GM12878 (cell line): Measurements from ENCODE around the gene SF3B5. TPM values are rescaled to one million over a fixed set of nuclear protein-coding genes. Genes with fewer than 3 reads are reported as not detected.

Experiments
- ATAC-seq: fragments of 200-7000 bp; cut with Tn5 transposase; 3 replicates; pipeline ENCODE4 v1.9.1; 2020; ENCODE audit warnings: mild to moderate bottlenecking, moderate library complexity
- BruUV-seq: library from RNA; stranded (reverse); fragments of 400-500 nt; replicated peaks from 2 replicates; lab custom pipeline; 2021; lab: Mats Ljungman, UMichigan
- CTCF ChIA-PET: fragments of 300-600 bp; sonication (Branson Sonifier 250); formaldehyde crosslinking; extraction: SDS; loops from one replicate; lab custom pipeline; 2021; ENCODE audit warnings: inconsistent platforms; lab: Yijun Ruan, JAX
- POLR2A ChIA-PET: fragments of 350-600 bp; formaldehyde crosslinking; extraction: SDS; loops from one replicate; lab custom pipeline; 2021; ENCODE audit warnings: inconsistent platforms; lab: Charles Lee
- RAD21 ChIA-PET: fragments of 300-600 bp; sonication (Branson Sonifier 250); formaldehyde crosslinking; loops from one replicate; lab custom pipeline; 2023; ENCODE audit warnings: antibody characterized with exemption; ENCODE audit not compliant: unreplicated experiment; lab: Charles Lee
- SMC1A ChIA-PET: fragments of 300-600 bp; sonication (Branson Sonifier 250); formaldehyde crosslinking; loops from one replicate; lab custom pipeline; 2023; ENCODE audit not compliant: unreplicated experiment, uncharacterized antibody; lab: Charles Lee
- DNase-seq: peaks from one replicate; pipeline ENCODE4 v3.0.0-alpha.2; 2011; ENCODE audit warnings: low read depth, low spot score
- FAIRE-seq: peaks from 3 replicates; lab custom pipeline; 2011; peaks lifted over from hg19 to GRCh38; lab: Jason Lieb, UNC
- H2AFZ ChIP-seq: 2 replicates; pipeline ENCODE4 v1.6.0; 2011; ENCODE audit warnings: low read depth, low read length, control low read depth; ENCODE audit not compliant: control insufficient read depth
- H3K27ac ChIP-seq: 2 replicates; pipeline ENCODE4 v1.5.1; 2011; ENCODE audit warnings: control low read depth; ENCODE audit not compliant: control insufficient read depth, insufficient read depth
- H3K27me3 ChIP-seq, 2 experiments: replicated peaks in 1 of 2; 2 replicates each; pipeline versions ENCODE4 v1.6.0 to v1.6.1; 2011; ENCODE audit warnings: low read length in 1 of 2; ENCODE audit not compliant: control insufficient read depth in 2 of 2, insufficient read depth in 2 of 2
- H3K36me3 ChIP-seq, 2 experiments: 2 replicates each; pipeline ENCODE4 v1.5.1; 2011; ENCODE audit warnings: low read length in 1 of 2; ENCODE audit not compliant: control insufficient read depth in 2 of 2, insufficient read depth in 2 of 2
- H3K4me1 ChIP-seq: 2 replicates; pipeline ENCODE4 v1.6.1; 2011; ENCODE audit warnings: mild to moderate bottlenecking, low read length, moderate library complexity, mixed read lengths; ENCODE audit not compliant: control insufficient read depth, insufficient read depth
- H3K4me2 ChIP-seq: 2 replicates; pipeline ENCODE4 v1.6.0; 2011; ENCODE audit warnings: control low read depth; ENCODE audit not compliant: control insufficient read depth, insufficient read depth
- H3K4me3 ChIP-seq: fragments of 200-600 bp; sonication (generic); 2 replicates; pipeline ENCODE4 v1.5.1; 2016
- H3K79me2 ChIP-seq: 2 replicates; pipeline ENCODE4 v1.6.0; 2011; ENCODE audit warnings: low read length; ENCODE audit not compliant: control insufficient read depth, insufficient read depth
- H3K9ac ChIP-seq: 2 replicates; pipeline ENCODE4 v1.8.0; 2011; ENCODE audit warnings: low read length, control low read depth, mixed read lengths; ENCODE audit not compliant: control insufficient read depth, insufficient read depth
- H3K9me3 ChIP-seq: replicated peaks from 3 replicates; pipeline ENCODE4 v1.5.1; 2011; ENCODE audit warnings: mild to moderate bottlenecking, low read length; ENCODE audit not compliant: control insufficient read depth, insufficient read depth
- H4K20me1 ChIP-seq: 2 replicates; pipeline ENCODE4 v1.6.0; 2011; ENCODE audit not compliant: control insufficient read depth, insufficient read depth
- ATF3 ChIP-seq: IDR thresholded peaks from 2 replicates; pipeline ENCODE4 v1.6.1; 2011; ENCODE audit warnings: low read depth, mild to moderate bottlenecking, low read length, moderate library complexity, borderline replicate concordance; ENCODE audit errors: extremely low read depth
- BCL3 ChIP-seq: IDR thresholded peaks from 2 replicates; pipeline ENCODE4 v1.6.1; 2011; ENCODE audit warnings: borderline replicate concordance, low read depth, mild to moderate bottlenecking, moderate library complexity, low read length; ENCODE audit not compliant: insufficient read depth, poor library complexity, severe bottlenecking
- CBX3 ChIP-seq: fragments of 200-600 bp; sonication (generic); IDR thresholded peaks from 2 replicates; pipeline ENCODE4 v1.6.1; 2016; ENCODE audit warnings: low read depth, borderline replicate concordance
- GATAD2B ChIP-seq: fragments of 450-650 bp; conservative IDR thresholded peaks from 2 replicates; pipeline ENCODE4 v1.6.1; 2017; ENCODE audit warnings: low read depth, mild to moderate bottlenecking, moderate library complexity
- HSF1 ChIP-seq: fragments of 150-350 bp; IDR thresholded peaks from 2 replicates; pipeline ENCODE4 v1.6.1; 2014; ENCODE audit warnings: mild to moderate bottlenecking, low read depth, low read length
- IRF5 ChIP-seq: fragments of 450-650 bp; IDR thresholded peaks from 2 replicates; pipeline ENCODE4 v1.6.1; 2017; ENCODE audit warnings: borderline replicate concordance
- KDM1A ChIP-seq: fragments of 200-600 bp; sonication (generic); IDR thresholded peaks from 2 replicates; pipeline ENCODE4 v1.6.1; 2016; ENCODE audit warnings: borderline replicate concordance
- NBN ChIP-seq: fragments of 450-650 bp; IDR thresholded peaks from 2 replicates; pipeline ENCODE4 v1.6.1; 2016
- PAX8 ChIP-seq: fragments of 450-650 bp; IDR thresholded peaks from 2 replicates; pipeline ENCODE4 v1.6.1; 2017; ENCODE audit warnings: mild to moderate bottlenecking, moderate library complexity
- RBBP5 ChIP-seq: fragments of 200-600 bp; sonication (generic); conservative IDR thresholded peaks from 2 replicates; pipeline ENCODE4 v1.6.1; 2016
- RFX5 ChIP-seq: IDR thresholded peaks from 2 replicates; pipeline ENCODE4 v1.6.1; 2011; ENCODE audit warnings: low read depth, low read length, improper control_type of control experiment
- TAF1 ChIP-seq: IDR thresholded peaks from 2 replicates; pipeline ENCODE4 v1.6.1; 2011; ENCODE audit warnings: mild to moderate bottlenecking, low read depth, low read length, borderline replicate concordance
- ZBTB4 ChIP-seq: fragments of 450-650 bp; formaldehyde crosslinking; IDR thresholded peaks from 2 replicates; pipeline ENCODE4 v1.4.0; 2022; ENCODE audit warnings: mild to moderate bottlenecking, moderate library complexity
- ZNF24 ChIP-seq: fragments of 450-650 bp; IDR thresholded peaks from 2 replicates; pipeline ENCODE4 v1.6.1; 2017; ENCODE audit warnings: antibody characterized with exemption, mild to moderate bottlenecking
- in situ Hi-C: fragments of 300-500 bp; cut with MboI; formaldehyde crosslinking; loops from 9 replicates; pipeline ENCODE4 v1.14.3; 2018; ENCODE audit warnings: mixed read lengths
- intact Hi-C: fragments of 100-400 bp; cut with micrococcal nuclease; formaldehyde crosslinking; loops from one replicate; pipeline ENCODE4 v1.14.2; 2022; ENCODE audit not compliant: unreplicated experiment
- polyA plus RNA-seq, 11 experiments: library from polyadenylated mRNA; depleted of rRNA in 4 of 11; unstranded in 6 of 11; stranded (reverse) in 5 of 11; fragments of >200 nt; fragmentation: Nextera tagmentation in 4 of 11; fragmentation: Illumina TruSeq in 1 of 11; extraction: Ambion mirVana in 4 of 11; extraction: Trizol in 1 of 11; gene quantifications; 1 replicate in 1 of 11; 2 replicates in 10 of 11; pipeline versions ENCODE4 v1.2.1 to v1.2.3, GENCODE V29; 2011 to 2016; ENCODE audit warnings: inconsistent platforms in 2 of 11, missing spikeins in 2 of 11, low read depth in 1 of 11
- total RNA-seq, 4 experiments: library from RNA; depleted of rRNA in 3 of 4; stranded (reverse); fragments of >200 nt in 3 of 4; fragmentation: Illumina TruSeq in 1 of 4; extraction: Trizol in 1 of 4; gene quantifications; 2 replicates each; pipeline versions ENCODE4 v1.2.1 to v1.2.3, GENCODE V29; 2013 to 2021

The SF3B5 gene
- total and polyA plus RNA-seq, 10 of the 15 experiments (the other 5 are each of a cell fraction or from before 2014, with no cell fraction given), result 220 to 864 (median 341) TPM

- TF ChIP-seq ATF3, result no peak
- no peak for TF ChIP-seq ZBTB4
- TF ChIP-seq BCL3, result no peak
- no peak for TF ChIP-seq HSF1
Observed at GRCh38 chr6:144053601-144054000, 41.8 kb downstream of the SF3B5 start (continued).

- Histone ChIP-seq H3K27me3 (no peaks in the 10 kb centered on the region), H3K4me1 (peaks cover 5% of the 10 kb centered on the region), H3K79me2 (no peaks in the 10 kb centered on the region; the same call in 1 of the 2 replicates), H3K4me3 (no peak overlapping the region), H3K9me3 (peaks cover 2% of the 10 kb centered on the region; the same call in 2 of the 3 replicates), H4K20me1 (no peaks in the 10 kb centered on the region), H2AFZ (no peak overlapping the region), H3K36me3 (no peaks in the 10 kb centered on the region), H3K9ac (no peak overlapping the region), H3K4me2 (no peak overlapping the region), H3K27ac (no peak overlapping the region)
- BruUV-seq, result no TSS peak
- intact Hi-C loops (no loop called here), in situ Hi-C loops (no loop called here)
- ChIA-PET SMC1A (no interaction called here), CTCF (interaction anchor here (1.5 to 3.0 kb wide), 2 partner anchors 38 to 112 kb away, joined by 3 to 11 read pairs; no protein-coding TSS in a partner anchor), RAD21 (no interaction called here), POLR2A (interaction anchor here (1.3 kb wide), 1 partner anchor 32 kb away, joined by 3 read pairs; no protein-coding TSS in a partner anchor)
- ATAC-seq (no peak), FAIRE-seq (no peak), DNase-seq (no peak)
- no peak for TF ChIP-seq TAF1
- TF ChIP-seq GATAD2B, result no peak
- no peak for TF ChIP-seq RBBP5
- no peak for TF ChIP-seq RFX5
- TF ChIP-seq ZNF24, result no peak
- no peak for TF ChIP-seq CBX3
- no peak for TF ChIP-seq IRF5
- no peak for TF ChIP-seq HSF1
- TF ChIP-seq KDM1A, result no peak
- TF ChIP-seq PAX8, result no peak
- TF ChIP-seq NBN, result no peak
Observed at GRCh38 chr6:144052488-144052887, 42.9 kb downstream of the SF3B5 start.
